ENCODE results near the gene MAP1LC3C. TPM values are rescaled to one million over a fixed set of nuclear protein-coding genes. Genes with fewer than 3 reads are reported as not detected.

MAP1LC3C gene
- total RNA-seq, 1 experiment from 2014 or later = not detected

Other genes with a start within 250 kb of the MAP1LC3C start
- gene EXO1, start 150.9 kb downstream of the MAP1LC3C start, total RNA-seq (2014; rRNA removed) = 41.3 and 53.6 TPM in 2 replicates
- gene BECN2, start 41.3 kb downstream of the MAP1LC3C start, total RNA-seq (2014; rRNA removed) = not detected in 2 replicates